ENCODE results near the gene LYPD8. TPM values are rescaled to one million over a fixed set of nuclear protein-coding genes. Genes with fewer than 3 reads are reported as not detected.
"Not testable (repeated sequence)": the region's sequence is repeated elsewhere in the genome, so short reads cannot be mapped to it uniquely, and the experiment has no call there.

Gene LYPD8
- total RNA-seq (not detected), polyA plus RNA-seq (not detected)
- long read RNA-seq, donor 1 = 0 reads
- long read RNA-seq, donor 2 = 0 reads
- long read RNA-seq, donor 3 = 0 reads

GRCh38 chr1:248755517-248755916 is at the start of gene LYPD8:
LYPD8 (minus strand) TSS chr1:248755759; CDS start chr1:248751081, 4,678 bp downstream.
- 72 to 79% methylated on average over 6 of the region's 6 CpGs for WGBS, 2 donors
- no peak for TF ChIP-seq CTCF (IDR thresholded peaks at IDR 0.05)

GRCh38 chr1:248804771-248805681 is 49.5 kb upstream of the LYPD8 start:
- Histone ChIP-seq H3K4me1 (peaks cover 0 to 40% (median 8%) of the 10 kb centered on the region in 9 donors), H3K4me3 (peak overlapping the region in 1 of 10 donors; percentile 18), H3K27ac (peak overlapping the region in 1 of 10 donors; percentile 77), H3K27me3 (peaks cover 0 to 23% (median 0%) of the 10 kb centered on the region in 7 donors), H3K9me3 (no peaks in the 10 kb centered on the region), H3K36me3 (peaks cover 0 to 8% (median 0%) of the 10 kb centered on the region in 9 donors)
- WGBS, 2 donors = 53 to 56% methylated on average over 10 of the region's 10 CpGs
- DNase-seq (no peak), ATAC-seq (peak; percentile 39 to 65 (median 58))
- TF ChIP-seq CTCF (IDR thresholded peaks at IDR 0.05) = no peak
- intact Hi-C loops (cut with DNase I) = loop anchor here in 8 of 10 donors (5.0 kb wide), 3 partner anchors 183 to 403 kb away; partner anchors contain the start of gene OR2T1 (in 1 of the 8)

More at GRCh38 chr1:248755517-248755916, at the start of gene LYPD8:
- intact Hi-C loops (cut with DNase I) = no loop called here
- ATAC-seq (no peak), DNase-seq (no peak)
- no peak within 1 kb of the TSS for H3K4me3 ChIP-seq
- no peaks in the 10 kb centered on the region for H3K36me3 ChIP-seq
- no peak within 1 kb of the TSS for H3K27ac ChIP-seq
- H3K9me3 ChIP-seq = peaks cover 0 to 3% (median 0%) of the 10 kb centered on the region in 11 donors
- H3K27me3 ChIP-seq = no peaks in the 10 kb centered on the region
- H3K4me1 ChIP-seq = no peaks in the 10 kb centered on the region

GRCh38 chr1:248803501-248803900 is 47.9 kb upstream of the LYPD8 start:
- DNase-seq; intact Hi-C loops (cut with DNase I); H3K9me3 ChIP-seq; ATAC-seq; H3K27ac ChIP-seq; H3K36me3 ChIP-seq; H3K4me3 ChIP-seq: not testable (repeated sequence)
- Histone ChIP-seq H3K4me1 (peaks cover 0 to 40% (median 7%) of the 10 kb centered on the region in 9 donors), H3K27me3 (peaks cover 0 to 23% (median 0%) of the 10 kb centered on the region in 7 donors)
- 86 to 87% methylated on average over 15 of the region's 15 CpGs for WGBS, 2 donors

- ATAC-seq = no peak
These were observed 46.9 kb upstream of the LYPD8 start for GRCh38 chr1:248802454-248802853.

More at GRCh38 chr1:248802454-248802853, 46.9 kb upstream of the LYPD8 start:
- H3K27ac ChIP-seq = no peak overlapping the region
- H3K9me3 ChIP-seq = no peaks in the 10 kb centered on the region
- no peaks in the 10 kb centered on the region for H3K36me3 ChIP-seq
- intact Hi-C loops (cut with DNase I) = no loop called here
- peaks cover 0 to 38% (median 7%) of the 10 kb centered on the region in 9 donors for H3K4me1 ChIP-seq
- peaks cover 0 to 23% (median 0%) of the 10 kb centered on the region in 7 donors for H3K27me3 ChIP-seq
- H3K4me3 ChIP-seq = no peak overlapping the region
- no peak for DNase-seq
- TF ChIP-seq CTCF (IDR thresholded peaks at IDR 0.05) = no peak
- 84 to 87% methylated on average over 6 of the region's 6 CpGs for WGBS, 2 donors
